ENCODE data around the gene MAP10.

- TF ChIP-seq EZH2 (IDR thresholded peaks at IDR 0.05; ENCODE audit: insufficient read depth, poor library complexity, severe bottlenecking) = no peak
- TF ChIP-seq EZH2phosphoT487 (IDR thresholded peaks at IDR 0.05; ENCODE audit: insufficient read depth, low read depth) = no peak
Observed at GRCh38 chr1:232834066-232834465, 28.9 kb downstream of the MAP10 start.

Measured in GM23248 (cell line).